Measurements from ENCODE around the gene CRHR1. TPM values are rescaled to one million over a fixed set of nuclear protein-coding genes. Genes with fewer than 3 reads are reported as not detected.
"Not testable (repeated sequence)": the region's sequence is repeated elsewhere in the genome, so short reads cannot be mapped to it uniquely, and the experiment has no call there.

The CRHR1 gene
- polyA plus RNA-seq, 4 donors, result 0.17 to 1.3 (median 0.69) TPM

- peak; percentile 35 to 63 (median 52) for DNase-seq (ENCODE audit: low read depth in 4 of 4, low spot score in 3 of 4)
Measured at GRCh38 chr17:45857977-45858708, 74.0 kb downstream of the CRHR1 start.

- DNase-seq (ENCODE audit: low read depth in 4 of 4, low spot score in 3 of 4), result no peak
Measured at GRCh38 chr17:45861165-45861564, 77.0 kb downstream of the CRHR1 start.

- DNase-seq (ENCODE audit: low read depth in 4 of 4, low spot score in 3 of 4), result not testable (repeated sequence)
Measured at GRCh38 chr17:45862127-45862526, 78.0 kb downstream of the CRHR1 start.

GRCh38 chr17:45863857-45864654, 79.9 kb downstream of the CRHR1 start:
- DNase-seq (ENCODE audit: low read depth in 4 of 4, low spot score in 3 of 4), result no peak

DNA sequence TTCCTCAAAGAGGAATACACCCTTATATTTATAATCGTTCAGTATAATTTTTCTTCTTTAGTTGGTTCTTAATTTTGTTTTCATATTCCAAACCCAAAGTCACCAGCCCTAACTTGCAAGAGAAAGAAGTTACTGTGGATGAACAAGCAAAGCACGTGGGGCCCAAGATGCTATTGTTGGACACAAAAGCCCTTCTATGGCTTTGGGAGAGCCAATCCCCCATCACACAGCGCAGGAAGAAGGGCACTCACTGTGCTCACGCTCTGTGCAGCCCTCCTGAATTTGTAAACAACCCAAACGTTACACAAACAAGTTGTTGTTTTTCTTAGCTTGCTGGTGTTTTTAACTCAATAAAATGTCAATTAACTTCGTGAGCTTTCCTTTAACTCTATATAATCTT, 83.1 kb downstream of the CRHR1 start:
- no peak for DNase-seq (ENCODE audit: low read depth in 4 of 4, low spot score in 3 of 4)

DNA sequence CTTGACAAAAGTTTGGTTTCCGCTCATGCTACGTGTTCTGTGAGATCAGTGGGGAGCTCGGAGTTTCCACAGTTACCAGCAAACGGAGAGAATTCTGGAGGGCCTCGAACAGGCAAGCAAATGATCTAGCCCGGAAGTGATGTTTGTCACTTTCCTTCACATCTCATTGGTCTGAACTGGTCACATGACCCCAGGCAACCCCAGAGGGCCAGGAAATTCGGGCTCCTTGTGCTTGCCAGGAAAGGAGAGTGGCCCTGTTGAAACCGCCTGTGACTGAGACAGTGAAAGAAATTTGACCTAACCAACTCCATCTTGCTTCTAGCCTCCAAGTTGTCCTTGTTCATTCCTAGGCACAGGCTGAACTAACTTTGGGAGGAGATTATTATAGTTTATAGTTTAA, 83.6 kb downstream of the CRHR1 start:
- no peak for DNase-seq (ENCODE audit: low read depth in 4 of 4, low spot score in 3 of 4)

DNA sequence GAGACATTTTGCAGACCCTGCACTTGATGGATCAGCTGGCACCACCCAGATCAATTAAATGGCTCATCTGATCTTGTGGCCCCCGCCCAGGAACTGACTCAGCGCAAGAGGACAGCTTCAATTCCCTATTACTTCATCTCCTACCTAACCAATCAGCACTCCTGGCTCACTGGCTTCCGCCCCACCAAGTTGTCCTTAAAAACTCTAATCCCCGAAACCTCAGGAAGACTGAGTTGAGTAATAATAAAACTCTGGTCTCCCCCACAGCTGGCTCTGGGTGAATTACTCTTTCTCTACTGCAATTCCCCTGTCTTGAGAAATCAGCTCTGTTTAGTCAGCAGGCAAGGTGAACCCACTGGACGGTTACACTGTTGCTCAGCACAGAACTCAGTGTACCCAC, 84.2 kb downstream of the CRHR1 start:
- no peak for DNase-seq (ENCODE audit: low read depth in 4 of 4, low spot score in 3 of 4)

DNA sequence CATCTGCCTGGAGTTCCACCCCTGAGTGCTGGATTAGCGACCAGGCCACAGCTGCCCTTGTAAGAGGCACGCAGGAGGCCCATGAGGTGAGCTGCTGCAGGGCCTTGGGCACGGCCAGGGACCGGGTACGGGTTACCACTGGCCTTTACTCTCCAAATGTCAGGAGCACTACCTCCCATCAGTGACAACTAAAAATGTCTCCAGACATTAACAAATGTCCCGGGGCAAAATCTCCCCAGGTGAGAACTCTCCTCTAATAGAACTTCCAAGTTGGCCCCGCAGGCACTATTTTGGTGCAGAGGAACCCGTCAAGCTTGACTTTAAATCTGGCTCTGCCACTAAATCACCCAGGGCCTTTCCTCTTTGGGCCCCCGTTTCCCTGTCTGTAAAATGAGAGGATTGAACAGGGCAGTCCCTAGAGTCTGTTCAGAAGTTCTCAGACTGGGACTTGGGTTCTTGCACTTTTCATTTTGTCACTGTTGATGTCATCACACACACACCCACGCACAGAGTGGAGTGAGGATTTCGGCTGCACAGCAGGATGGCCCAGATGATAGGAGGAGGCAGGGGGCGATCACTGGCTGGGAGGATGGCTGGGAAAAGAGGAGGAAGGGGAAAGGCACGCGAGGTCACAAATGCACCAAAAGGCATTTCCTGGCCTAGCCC, 85.7 kb downstream of the CRHR1 start:
- no peak for DNase-seq (ENCODE audit: low read depth in 4 of 4, low spot score in 3 of 4)

GRCh38 chr17:45870342-45870974, 86.3 kb downstream of the CRHR1 start:
- no peak for DNase-seq (ENCODE audit: low read depth in 4 of 4, low spot score in 3 of 4)

DNA sequence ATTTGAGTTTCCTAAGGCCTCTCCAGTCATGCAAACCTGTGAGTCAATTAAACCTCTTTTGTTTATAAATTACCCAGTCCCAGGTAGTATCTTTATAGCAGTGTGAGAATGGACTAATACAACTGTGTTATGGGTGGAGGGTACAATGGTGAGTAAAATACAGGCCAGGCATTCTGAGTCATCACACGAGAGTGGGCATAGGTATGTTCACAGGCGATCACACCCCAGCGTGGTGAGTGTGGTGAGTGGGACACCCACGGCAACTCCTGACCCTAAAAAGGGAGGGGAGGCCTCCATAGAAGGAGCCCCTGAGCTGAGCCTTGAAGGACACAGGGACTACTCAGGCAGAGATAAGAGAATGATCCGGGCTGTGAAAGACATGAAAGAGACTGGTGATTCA, 87.6 kb downstream of the CRHR1 start:
- no peak for DNase-seq (ENCODE audit: low read depth in 4 of 4, low spot score in 3 of 4)

GRCh38 chr17:45873728-45874127, 89.6 kb downstream of the CRHR1 start:
- no peak for DNase-seq (ENCODE audit: low read depth in 4 of 4, low spot score in 3 of 4)

DNA sequence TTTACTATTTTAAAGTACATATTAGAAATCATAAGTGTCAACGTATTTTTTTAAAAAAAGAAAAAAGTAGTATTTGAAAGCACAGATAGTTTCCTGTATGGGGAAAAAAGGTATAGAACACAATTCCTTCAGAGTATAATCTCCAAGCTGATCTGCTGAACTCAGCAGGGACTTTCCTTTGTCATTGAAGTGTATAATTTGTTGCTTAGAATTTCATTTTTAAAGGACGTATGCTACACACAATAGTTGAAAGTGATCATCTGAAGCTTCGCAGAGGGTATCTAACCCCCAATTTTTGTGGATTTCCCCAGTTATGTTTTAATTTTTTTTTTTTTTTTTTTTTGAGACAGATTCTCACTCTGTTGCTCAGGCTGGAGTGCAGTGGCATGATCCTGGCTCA, 90.0 kb downstream of the CRHR1 start:
- DNase-seq (ENCODE audit: low read depth in 4 of 4, low spot score in 3 of 4), result no peak

- no peak for DNase-seq (ENCODE audit: low read depth in 4 of 4, low spot score in 3 of 4)
Measured at GRCh38 chr17:45876539-45876938, 92.4 kb downstream of the CRHR1 start.

- DNase-seq (ENCODE audit: low read depth in 4 of 4, low spot score in 3 of 4), result no peak
Measured at GRCh38 chr17:45877467-45877866, 93.3 kb downstream of the CRHR1 start.

DNA sequence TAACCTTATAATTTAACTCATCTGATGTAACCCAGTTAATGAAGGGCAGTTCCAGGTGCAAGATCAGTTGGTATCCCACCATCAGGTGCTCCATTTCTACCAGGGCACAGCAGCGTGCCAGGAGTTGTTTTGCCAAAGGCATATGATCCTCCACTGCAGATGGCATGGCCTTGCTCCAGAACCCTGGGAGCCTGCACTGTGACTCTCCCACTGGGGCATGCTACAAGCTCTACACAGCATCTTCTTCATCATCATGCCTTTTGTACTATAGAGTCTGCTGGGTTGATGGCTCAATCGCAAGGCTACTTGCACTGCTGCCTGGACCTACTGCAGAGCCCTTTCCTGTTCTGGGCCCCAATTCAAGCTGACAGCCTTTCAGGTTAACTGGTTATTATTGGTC, 98.9 kb downstream of the CRHR1 start:
- no peak for DNase-seq (ENCODE audit: low read depth in 4 of 4, low spot score in 3 of 4)

Other genes with a start within 250 kb of the CRHR1 start
- not detected for gene SPPL2C, start 60.6 kb downstream of the CRHR1 start, polyA plus RNA-seq (ENCODE audit: insufficient read length in 4 of 4)
- 10 to 100 TPM in 1 of 4 donors, 1 to 10 TPM in 3; 7.2 to 11.2 (median 8.2) TPM for gene MAPT, start 110.2 kb downstream of the CRHR1 start, polyA plus RNA-seq (ENCODE audit: insufficient read length in 4 of 4)
- not detected for gene STH, start 214.9 kb downstream of the CRHR1 start, polyA plus RNA-seq (ENCODE audit: insufficient read length in 4 of 4)